EL (cell line): ENCODE data around the gene KDM4F.
A peak's percentile ranks its signal among the peaks of the same experiment; 100 is the strongest.

Experiments used
- DNase-seq: peaks from one replicate; pipeline ENCODE4 v3.0.0-alpha.2; 2016

KDM4F gene

GRCh38 chr11:95066716-95067038 lies 17.5 kb downstream of the KDM4F start, which contains the start of gene SRSF8:
Gene SRSF8, plus strand, starts transcription at chr11:95066919. Its CDS starts 308 bp downstream, at chr11:95067227.
- DNase-seq, result no peak

- peak; percentile 78 for DNase-seq
Measured at GRCh38 chr11:95067039-95067840, 18.0 kb downstream of the KDM4F start.

GRCh38 chr11:95067841-95068219 lies 18.6 kb downstream of the KDM4F start:
- no peak for DNase-seq

- DNase-seq, result peak; percentile 92
Measured at GRCh38 chr11:95068549-95068948, 19.3 kb downstream of the KDM4F start.

- no peak for DNase-seq
Measured at GRCh38 chr11:95070471-95070870, 21.2 kb downstream of the KDM4F start.

- no peak for DNase-seq
Measured at GRCh38 chr11:95072948-95073347, 23.7 kb downstream of the KDM4F start.

GRCh38 chr11:95074792-95075563 lies 25.8 kb downstream of the KDM4F start:
- no peak for DNase-seq

- peak; percentile 13 for DNase-seq
Measured at GRCh38 chr11:95076416-95076815, 27.2 kb downstream of the KDM4F start.

- DNase-seq, result no peak
Measured at GRCh38 chr11:95076981-95077380, 27.8 kb downstream of the KDM4F start.

GRCh38 chr11:95078526-95078925 lies 29.3 kb downstream of the KDM4F start:
- DNase-seq, result no peak

- no peak for DNase-seq
Measured at GRCh38 chr11:95081010-95081409, 31.8 kb downstream of the KDM4F start.

GRCh38 chr11:95081412-95081811 lies 32.2 kb downstream of the KDM4F start:
- DNase-seq, result no peak

GRCh38 chr11:95082576-95083001 lies 33.4 kb downstream of the KDM4F start:
- DNase-seq, result no peak

- no peak for DNase-seq
Measured at GRCh38 chr11:95084509-95084908, 35.3 kb downstream of the KDM4F start.

- DNase-seq, result no peak
Measured at GRCh38 chr11:95085117-95085816, 36.0 kb downstream of the KDM4F start.

GRCh38 chr11:95086151-95086550 lies 36.9 kb downstream of the KDM4F start:
- no peak for DNase-seq

GRCh38 chr11:95086836-95087570 lies 37.8 kb downstream of the KDM4F start:
- no peak for DNase-seq

GRCh38 chr11:95088946-95089619 lies 39.9 kb downstream of the KDM4F start:
- no peak for DNase-seq

- DNase-seq, result peak; percentile 86
Measured at GRCh38 chr11:95089620-95090542, 40.7 kb downstream of the KDM4F start, which contains the start of gene ENDOD1. Gene ENDOD1, plus strand, starts transcription at chr11:95089846. Its CDS starts 82 bp downstream, at chr11:95089928.

- no peak for DNase-seq
Measured at GRCh38 chr11:95091663-95092180, 42.5 kb downstream of the KDM4F start.
